GM23338 (cell line): ENCODE data around the gene OPRD1. TPM values are rescaled to one million over a fixed set of nuclear protein-coding genes. Genes with fewer than 3 reads are reported as not detected.

Source experiments
- ATAC-seq: fragments of 200-7000 bp; cut with Tn5 transposase; 3 replicates; pipeline ENCODE4 v1.9.1; 2020
- DNase-seq: peaks from one replicate; pipeline ENCODE4 v3.0.0-alpha.2; 2015; ENCODE audit warnings: low spot score
- H2AFZ ChIP-seq: fragments of 200-600 bp; sonication (generic); 2 replicates; pipeline ENCODE4 v1.8.0; 2016; ENCODE audit warnings: antibody characterized with exemption, mild to moderate bottlenecking, moderate library complexity
- H3F3A ChIP-seq: fragments of 200-600 bp; sonication (generic); replicated peaks from 2 replicates; pipeline ENCODE4 v1.8.0; 2017; ENCODE audit warnings: antibody characterized with exemption, mixed run types, low read depth
- H3K27ac ChIP-seq: fragments of 200-600 bp; sonication (generic); 2 replicates; pipeline ENCODE4 v1.6.1; 2016; ENCODE audit warnings: low read depth
- H3K27me3 ChIP-seq: fragments of 200-600 bp; sonication (generic); 2 replicates; pipeline ENCODE4 v1.8.0; 2016; ENCODE audit warnings: mild to moderate bottlenecking, mixed run types, moderate library complexity; ENCODE audit not compliant: insufficient read depth
- H3K36me3 ChIP-seq: fragments of 200-600 bp; sonication (generic); 2 replicates; pipeline ENCODE4 v1.8.0; 2016; ENCODE audit warnings: mild to moderate bottlenecking; ENCODE audit not compliant: insufficient read depth
- H3K4me1 ChIP-seq: fragments of 200-600 bp; sonication (generic); 2 replicates; pipeline ENCODE4 v1.8.0; 2016; ENCODE audit warnings: mild to moderate bottlenecking, moderate library complexity; ENCODE audit not compliant: insufficient read depth
- H3K4me2 ChIP-seq: fragments of 200-600 bp; sonication (generic); 2 replicates; pipeline ENCODE4 v1.7.1; 2017; ENCODE audit warnings: mixed run types
- H3K4me3 ChIP-seq: fragments of 200-600 bp; sonication (generic); 2 replicates; pipeline ENCODE4 v1.6.1; 2016; ENCODE audit warnings: mixed run types
- H3K79me2 ChIP-seq: fragments of 200-600 bp; sonication (generic); replicated peaks from 2 replicates; pipeline ENCODE4 v1.8.0; 2017; ENCODE audit warnings: mild to moderate bottlenecking; ENCODE audit not compliant: insufficient read depth
- H3K9me2 ChIP-seq: fragments of 200-600 bp; sonication (generic); 2 replicates; pipeline ENCODE4 v1.8.0; 2017; ENCODE audit not compliant: insufficient read depth
- H4K20me1 ChIP-seq: fragments of 200-600 bp; sonication (generic); replicated peaks from 2 replicates; pipeline ENCODE4 v1.8.0; 2017; ENCODE audit warnings: mild to moderate bottlenecking; ENCODE audit not compliant: insufficient read depth
- H3K27ac Mint-ChIP-seq: 2 replicates; pipeline ENCODE4 v1.8.0; 2020; ENCODE audit warnings: inconsistent platforms, mild to moderate bottlenecking, moderate library complexity, mixed read lengths
- H3K27me3 Mint-ChIP-seq: 3 replicates; pipeline ENCODE4 v1.8.0; 2022; ENCODE audit warnings: low read depth, mild to moderate bottlenecking, moderate library complexity, mixed read lengths, inconsistent platforms; ENCODE audit not compliant: insufficient read depth, poor library complexity
- H3K36me3 Mint-ChIP-seq: 3 replicates; pipeline ENCODE4 v1.8.0; 2021; ENCODE audit warnings: low read depth, mild to moderate bottlenecking, inconsistent platforms, moderate library complexity, mixed read lengths
- H3K4me1 Mint-ChIP-seq: 3 replicates; pipeline ENCODE4 v1.8.0; 2020; ENCODE audit warnings: mild to moderate bottlenecking, inconsistent platforms, mixed read lengths
- H3K4me3 Mint-ChIP-seq: 3 replicates; pipeline ENCODE4 v1.8.0; 2021; ENCODE audit warnings: moderate library complexity, mild to moderate bottlenecking, inconsistent platforms, mixed read lengths
- H3K9me3 Mint-ChIP-seq: 3 replicates; pipeline ENCODE4 v1.8.0; 2020; ENCODE audit warnings: moderate library complexity, mild to moderate bottlenecking, inconsistent platforms, mixed read lengths
- CREB1 ChIP-seq: fragments of 250-450 bp; sonication (Bioruptor Pico); IDR thresholded peaks from 2 replicates; pipeline ENCODE4 v1.5.0; 2020; ENCODE audit warnings: low read depth, mild to moderate bottlenecking, moderate library complexity
- CTCF ChIP-seq, 2 experiments: fragments of 200-600 bp in 1 of 2; sonication (generic) in 1 of 2; conservative IDR thresholded peaks; 2 replicates each; pipeline versions ENCODE4 v1.5.1 to v1.6.1; 2016 to 2017; ENCODE audit warnings: antibody characterized with exemption in 2 of 2, low read depth in 2 of 2, mild to moderate bottlenecking in 2 of 2, moderate library complexity in 1 of 2
- ETS1 ChIP-seq: IDR thresholded peaks from 2 replicates; pipeline ENCODE4 v1.6.1; 2016; ENCODE audit warnings: antibody characterized with exemption
- EZH2 ChIP-seq: fragments of 200-600 bp; sonication (generic); IDR thresholded peaks from one replicate; pipeline ENCODE4 v1.8.0; 2017; ENCODE audit warnings: antibody characterized with exemption, mild to moderate bottlenecking, low read depth; ENCODE audit not compliant: unreplicated experiment
- EZH2phosphoT487 ChIP-seq: fragments of 200-600 bp; sonication (generic); IDR thresholded peaks from one replicate; pipeline ENCODE4 v1.8.1; 2018; ENCODE audit warnings: antibody characterized with exemption; ENCODE audit not compliant: unreplicated experiment
- JUNB ChIP-seq: IDR thresholded peaks from one replicate; pipeline ENCODE4 v1.6.1; 2016; ENCODE audit warnings: antibody characterized with exemption; ENCODE audit not compliant: unreplicated experiment
- NANOG ChIP-seq: IDR thresholded peaks from 2 replicates; pipeline ENCODE4 v1.6.1; 2016; ENCODE audit warnings: antibody characterized with exemption, borderline replicate concordance
- POLR2AphosphoS5 ChIP-seq: IDR thresholded peaks from 2 replicates; pipeline ENCODE4 v1.6.1; 2016; ENCODE audit warnings: antibody characterized with exemption, low read depth
- REST ChIP-seq: IDR thresholded peaks from one replicate; pipeline ENCODE4 v1.6.1; 2018; ENCODE audit warnings: antibody characterized with exemption; ENCODE audit not compliant: unreplicated experiment
- STAT1 ChIP-seq: IDR thresholded peaks from one replicate; pipeline ENCODE4 v1.6.1; 2016; ENCODE audit warnings: antibody characterized with exemption; ENCODE audit not compliant: unreplicated experiment
- ZNF114 ChIP-seq: fragments of 250-450 bp; sonication (Bioruptor Pico); IDR thresholded peaks from 2 replicates; pipeline ENCODE4 v1.5.0; 2020; ENCODE audit warnings: mild to moderate bottlenecking, moderate library complexity
- ZNF331 ChIP-seq: fragments of 250-450 bp; sonication (Bioruptor Pico); IDR thresholded peaks from 2 replicates; pipeline ENCODE4 v1.5.0; 2020; ENCODE audit warnings: low read depth, mild to moderate bottlenecking, moderate library complexity
- polyA plus RNA-seq: library from polyadenylated mRNA; unstranded; fragments of >200 nt; fragmentation: Nextera tagmentation; extraction: Ambion mirVana; gene quantifications from 2 replicates; pipeline ENCODE4 v1.2.1, GENCODE V29; 2016
- total RNA-seq: library from RNA; depleted of rRNA; stranded (reverse); fragments of >200 nt; shearing (Covaris generic); gene quantifications from 2 replicates; pipeline ENCODE4 v1.2.3, GENCODE V29; 2014

The OPRD1 gene
- total and polyA plus RNA-seq, 2 experiments from 2014 or later, result 0.55 to 2.3 TPM

GRCh38 chr1:28819020-28819419 lies 7.0 kb downstream of the OPRD1 start:
- H3K4me3 ChIP-seq, result no peak overlapping the region
- H2AFZ ChIP-seq, result no peak overlapping the region
- Mint-ChIP-seq H3K27ac (no peak overlapping the region), H3K4me3 (no peak overlapping the region), H3K36me3 (no peaks in the 10 kb centered on the region), H3K27me3 (peaks cover 6% of the 10 kb centered on the region), H3K9me3 (no peaks in the 10 kb centered on the region), H3K4me1 (peaks cover 9% of the 10 kb centered on the region)
- no peak overlapping the region for H3K27ac ChIP-seq
- H3K36me3 ChIP-seq, result no peaks in the 10 kb centered on the region
- DNase-seq (no peak), ATAC-seq (no peak)
- no peaks in the 10 kb centered on the region for H3K79me2 ChIP-seq
- H3K4me2 ChIP-seq, result no peak overlapping the region
- peaks cover 4% of the 10 kb centered on the region for H3K4me1 ChIP-seq
- H3K9me2 ChIP-seq, result no peaks in the 10 kb centered on the region
- H3K27me3 ChIP-seq, result peaks cover 2% of the 10 kb centered on the region; the same call in 1 of the 2 replicates
- TF ChIP-seq CTCF (conservative IDR thresholded peaks at IDR 0.05; ENCODE audit: low read depth in 2 of 2) (no peak), JUNB (no peak)
- no peaks in the 10 kb centered on the region for H3F3A ChIP-seq
- no peaks in the 10 kb centered on the region for H4K20me1 ChIP-seq

- no peak for ATAC-seq
- TF ChIP-seq POLR2AphosphoS5 (no peak), ZNF331 (CRISPR knock-in tag) (no peak), CREB1 (CRISPR knock-in tag) (no peak), EZH2phosphoT487 (no peak), REST (no peak), ZNF114 (CRISPR knock-in tag) (no peak), EZH2 (no peak), CTCF (conservative IDR thresholded peaks at IDR 0.05; ENCODE audit: low read depth in 2 of 2) (no peak), JUNB (no peak), STAT1 (no peak), ETS1 (no peak), NANOG (no peak)
Measured at GRCh38 chr1:28822799-28823198, 10.8 kb downstream of the OPRD1 start.

More at GRCh38 chr1:28822799-28823198, 10.8 kb downstream of the OPRD1 start:
- Histone ChIP-seq H3K4me3 (no peak overlapping the region), H3F3A (no peaks in the 10 kb centered on the region), H3K27ac (no peak overlapping the region), H3K9me2 (no peaks in the 10 kb centered on the region), H3K27me3 (no peaks in the 10 kb centered on the region), H3K36me3 (no peaks in the 10 kb centered on the region), H3K79me2 (no peaks in the 10 kb centered on the region), H4K20me1 (no peaks in the 10 kb centered on the region), H3K4me2 (no peak overlapping the region), H2AFZ (no peak overlapping the region), H3K4me1 (no peaks in the 10 kb centered on the region)
- H3K4me3 Mint-ChIP-seq, result no peak overlapping the region
- no peaks in the 10 kb centered on the region for H3K4me1 Mint-ChIP-seq
- no peak for DNase-seq
- H3K9me3 Mint-ChIP-seq, result no peaks in the 10 kb centered on the region
- H3K27ac Mint-ChIP-seq, result no peak overlapping the region
- peaks cover 5% of the 10 kb centered on the region for H3K27me3 Mint-ChIP-seq
- H3K36me3 Mint-ChIP-seq, result no peaks in the 10 kb centered on the region
